Measurements from ENCODE around the gene METTL25B.

DNA sequence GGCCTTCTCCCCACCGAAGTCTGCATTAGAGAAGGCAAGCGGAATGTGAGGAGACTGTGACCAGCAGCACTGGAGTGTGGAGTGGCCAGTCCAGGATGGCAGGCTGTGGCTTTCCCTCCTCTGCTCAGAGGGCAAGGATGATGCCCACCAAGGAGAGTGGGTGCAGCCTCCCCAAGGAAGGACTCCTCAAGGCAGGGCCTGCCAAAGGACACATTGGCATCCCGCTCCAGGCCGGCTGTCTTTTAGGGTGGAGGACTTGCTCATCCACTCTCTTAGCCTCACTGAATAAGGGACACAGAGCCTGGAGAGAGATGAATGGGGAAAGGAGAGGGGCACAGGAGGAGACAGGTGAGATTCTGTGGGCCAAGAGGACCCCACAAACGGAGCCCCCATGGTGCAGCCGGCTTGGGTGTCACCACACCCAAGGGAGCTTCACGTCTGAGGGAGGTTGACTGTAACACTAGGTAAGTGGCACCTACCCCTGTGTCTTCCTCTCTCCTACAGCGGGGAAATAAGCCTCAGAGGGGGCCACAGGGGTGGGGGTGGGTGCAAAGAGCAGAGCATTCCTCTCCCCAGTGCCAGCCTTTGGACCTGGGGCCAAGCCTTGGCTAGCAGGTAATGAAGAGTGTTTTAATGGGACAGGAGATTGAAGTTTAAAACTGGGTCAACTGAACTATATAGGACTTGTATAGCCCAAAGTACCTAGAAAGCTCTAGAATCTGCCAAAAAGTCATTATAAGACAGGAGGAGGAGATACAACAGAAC, 46.9 kb upstream of the METTL25B start:
- TF ChIP-seq, protein P1, sequence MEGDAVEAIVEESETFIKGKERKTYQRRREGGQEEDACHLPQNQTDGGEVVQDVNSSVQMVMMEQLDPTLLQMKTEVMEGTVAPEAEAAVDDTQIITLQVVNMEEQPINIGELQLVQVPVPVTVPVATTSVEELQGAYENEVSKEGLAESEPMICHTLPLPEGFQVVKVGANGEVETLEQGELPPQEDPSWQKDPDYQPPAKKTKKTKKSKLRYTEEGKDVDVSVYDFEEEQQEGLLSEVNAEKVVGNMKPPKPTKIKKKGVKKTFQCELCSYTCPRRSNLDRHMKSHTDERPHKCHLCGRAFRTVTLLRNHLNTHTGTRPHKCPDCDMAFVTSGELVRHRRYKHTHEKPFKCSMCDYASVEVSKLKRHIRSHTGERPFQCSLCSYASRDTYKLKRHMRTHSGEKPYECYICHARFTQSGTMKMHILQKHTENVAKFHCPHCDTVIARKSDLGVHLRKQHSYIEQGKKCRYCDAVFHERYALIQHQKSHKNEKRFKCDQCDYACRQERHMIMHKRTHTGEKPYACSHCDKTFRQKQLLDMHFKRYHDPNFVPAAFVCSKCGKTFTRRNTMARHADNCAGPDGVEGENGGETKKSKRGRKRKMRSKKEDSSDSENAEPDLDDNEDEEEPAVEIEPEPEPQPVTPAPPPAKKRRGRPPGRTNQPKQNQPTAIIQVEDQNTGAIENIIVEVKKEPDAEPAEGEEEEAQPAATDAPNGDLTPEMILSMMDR (conservative IDR thresholded peaks at IDR 0.05; ENCODE audit: low read depth, low read length) = no peak
- TF ChIP-seq EZH2phosphoT487 (IDR thresholded peaks at IDR 0.05; ENCODE audit: borderline replicate concordance, low read length) (no peak), EZH2 (IDR thresholded peaks at IDR 0.05; ENCODE audit: low read length, unreplicated experiment) (no peak)
